Muscle of back (tissue), 11 donors: ENCODE results near the gene CD93. TPM values are rescaled to one million over a fixed set of nuclear protein-coding genes. Genes with fewer than 3 reads are reported as not detected.

ENCODE experiments used
- DNase-seq, 3 donors: peaks; one replicate each; pipeline versions ENCODE4 v3.0.0 to v3.0.0-alpha.2; 2013
- polyA plus RNA-seq, 10 donors: library from polyadenylated mRNA; unstranded; fragments of 120-200 nt; gene quantifications; one replicate each; pipeline ENCODE4 v1.2.1, GENCODE V29; 2013; ENCODE audit not compliant: insufficient read length in 10 of 10

Gene CD93
- polyA plus RNA-seq, 10 donors = 48.0 to 81.1 (median 63.6) TPM

DNA sequence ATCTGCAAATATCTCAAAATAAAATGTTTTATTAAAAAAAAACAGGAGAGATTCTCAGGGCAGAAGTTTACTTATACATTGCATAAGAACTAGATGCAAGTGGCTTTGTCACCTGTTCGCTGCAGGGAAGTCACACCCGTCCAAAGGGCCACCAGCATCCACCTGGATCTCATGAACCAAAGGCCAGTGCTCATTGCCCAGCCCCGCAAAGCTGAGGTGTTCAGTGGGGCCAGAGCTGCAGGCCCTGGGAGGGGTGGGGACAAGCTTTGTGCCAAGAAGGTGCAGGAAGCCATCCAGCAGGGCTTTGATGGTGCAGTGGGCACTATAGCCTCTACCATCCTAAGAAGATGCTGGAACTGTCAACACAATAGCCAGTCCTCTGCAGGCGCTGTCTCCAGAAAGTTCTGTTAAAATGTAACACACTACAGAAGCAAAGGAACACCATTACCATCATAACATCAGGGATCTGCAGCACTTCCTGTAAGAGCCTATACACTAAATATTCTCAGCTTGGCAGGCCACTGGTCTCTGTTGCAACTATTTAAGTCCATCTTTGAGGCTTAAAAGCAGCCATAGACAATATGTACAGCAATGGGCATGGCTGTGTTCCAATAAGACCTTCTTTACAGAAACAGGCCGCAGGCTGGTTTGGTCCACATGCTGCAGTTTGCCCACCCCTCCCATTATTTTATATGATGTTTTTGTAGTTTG is 15.7 kb upstream of the CD93 start:
- DNase-seq = no peak

GRCh38 chr20:23100720-23101107 is 14.6 kb upstream of the CD93 start:
- no peak for DNase-seq

- DNase-seq = peak in 1 of 3 donors; percentile 49
These were observed 13.9 kb upstream of the CD93 start for GRCh38 chr20:23099791-23100719.

DNA sequence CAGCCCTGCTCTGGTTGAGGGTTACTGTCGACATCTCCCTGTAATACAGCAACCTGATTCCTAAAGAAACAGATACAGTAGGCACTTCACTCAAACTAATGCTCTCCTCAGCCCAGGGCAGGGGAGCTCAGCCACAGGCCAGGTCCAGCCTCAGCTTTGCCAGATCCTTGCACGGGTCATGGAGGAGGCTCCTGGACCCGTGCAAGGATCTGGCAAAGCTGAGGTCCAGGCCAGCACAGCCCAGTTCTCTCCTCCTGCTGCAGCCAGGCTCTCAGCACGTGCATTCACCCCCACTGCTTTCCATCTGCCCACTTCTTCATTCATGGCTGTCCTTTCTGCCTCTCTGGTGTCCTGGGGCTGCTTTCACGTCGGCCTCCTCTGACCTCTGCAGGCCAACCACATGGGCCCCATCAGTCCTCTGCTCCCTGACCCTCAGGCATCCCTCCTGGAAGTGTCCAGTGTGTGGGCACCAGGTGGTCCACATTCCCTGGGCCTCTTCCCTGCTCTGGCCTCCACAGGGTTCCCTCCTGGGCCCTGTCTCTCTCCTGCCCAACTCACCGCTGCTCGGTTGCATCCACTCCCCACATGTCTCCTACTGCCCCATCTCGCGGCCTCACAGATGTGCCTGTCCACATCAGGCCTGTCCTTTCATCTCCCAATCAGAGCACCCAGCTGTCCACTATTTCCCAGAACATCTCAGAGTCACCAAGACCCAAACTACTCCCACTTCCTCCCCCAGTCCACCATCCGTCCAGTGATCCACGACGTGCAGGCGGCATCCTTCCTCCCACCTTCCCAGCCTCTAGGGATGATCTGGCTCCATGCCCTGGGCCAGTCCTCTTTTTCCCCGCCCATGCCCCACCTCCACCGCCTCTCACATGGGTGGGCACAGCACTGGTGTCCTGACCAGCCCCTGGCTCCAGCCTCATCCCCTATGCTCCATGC is 11.8 kb upstream of the CD93 start:
- DNase-seq = no peak

- no peak for DNase-seq
These were observed 10.9 kb upstream of the CD93 start for GRCh38 chr20:23096986-23097520.

DNA sequence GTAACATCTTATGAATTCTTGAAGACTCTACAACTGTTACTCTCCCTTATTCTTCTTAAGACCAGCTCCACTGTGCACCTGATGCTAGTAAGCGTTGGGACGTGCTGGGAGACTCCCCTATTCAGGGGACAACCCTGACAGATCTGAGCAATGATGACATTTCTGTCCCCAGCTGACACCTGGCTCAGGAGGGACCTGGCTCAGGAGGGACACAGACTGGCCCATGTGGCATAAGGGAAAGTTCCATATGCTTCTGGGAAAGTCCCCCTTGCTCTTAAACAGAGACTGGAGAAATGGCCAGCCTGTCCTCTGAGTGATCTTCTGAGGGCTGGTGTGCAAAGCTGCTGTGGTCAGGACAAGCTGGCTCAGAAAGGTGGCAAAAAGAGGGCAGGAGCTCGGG is 10.0 kb upstream of the CD93 start:
- no peak for DNase-seq

- no peak for DNase-seq
These were observed 9.4 kb upstream of the CD93 start for GRCh38 chr20:23095499-23095898.

GRCh38 chr20:23094927-23095326 is 8.8 kb upstream of the CD93 start:
- no peak for DNase-seq

GRCh38 chr20:23094213-23094896 is 8.2 kb upstream of the CD93 start:
- DNase-seq = no peak

GRCh38 chr20:23093613-23094012 is 7.5 kb upstream of the CD93 start:
- no peak for DNase-seq

DNA sequence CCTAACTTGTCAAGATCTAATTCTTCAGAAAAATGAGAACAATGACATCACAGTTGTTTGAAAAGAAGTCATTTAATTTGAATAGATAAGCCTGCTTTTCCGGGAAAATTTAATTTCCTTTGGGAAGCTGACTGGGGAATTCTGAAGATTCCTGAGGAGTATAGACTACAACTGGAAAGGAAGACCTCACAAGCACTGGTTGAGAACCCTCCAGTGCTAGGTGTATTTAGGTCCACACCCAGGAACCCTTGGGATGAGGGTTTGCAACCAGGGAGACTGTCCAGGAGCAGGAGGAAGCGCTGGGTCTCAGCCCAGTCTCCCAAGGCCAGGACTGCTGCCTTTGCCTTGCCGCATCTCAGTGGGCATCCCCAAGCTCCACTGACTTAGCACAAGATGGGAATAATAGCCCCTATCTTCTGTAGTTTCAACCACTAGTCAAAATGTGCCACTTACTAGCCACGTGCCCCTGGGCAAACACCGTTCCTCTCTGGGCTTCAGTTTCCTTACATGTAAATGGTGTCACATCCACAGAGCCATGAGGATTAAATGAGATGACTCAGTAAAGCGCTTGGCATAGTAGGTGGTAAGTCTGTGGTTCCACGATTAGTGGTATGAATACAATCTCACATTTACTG is 6.9 kb upstream of the CD93 start:
- DNase-seq = no peak

GRCh38 chr20:23092384-23092756 is 6.2 kb upstream of the CD93 start:
- DNase-seq = no peak

- no peak for DNase-seq
These were observed 5.7 kb upstream of the CD93 start for GRCh38 chr20:23091721-23092383.

GRCh38 chr20:23090878-23091277 is 4.8 kb upstream of the CD93 start:
- DNase-seq = no peak

DNA sequence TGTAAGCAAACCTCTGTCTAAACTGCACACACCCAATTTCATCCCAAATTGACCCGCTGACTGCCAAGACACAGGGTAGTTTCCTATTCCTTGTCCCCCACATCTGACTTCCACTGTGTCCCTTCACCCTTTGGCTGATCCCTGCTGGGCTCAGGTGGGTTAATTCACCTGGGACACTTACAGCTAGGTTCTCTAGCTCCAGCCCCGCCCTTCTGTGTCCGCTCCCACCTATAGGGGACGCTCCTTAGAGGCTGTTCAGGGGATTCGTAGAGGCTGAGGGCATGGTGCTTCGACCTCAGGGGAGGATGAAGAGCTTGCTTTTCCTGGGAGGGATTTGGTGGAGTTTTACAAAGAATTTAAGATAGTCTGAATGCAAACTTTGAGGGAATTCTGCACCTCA is 4.0 kb upstream of the CD93 start:
- no peak for DNase-seq

DNA sequence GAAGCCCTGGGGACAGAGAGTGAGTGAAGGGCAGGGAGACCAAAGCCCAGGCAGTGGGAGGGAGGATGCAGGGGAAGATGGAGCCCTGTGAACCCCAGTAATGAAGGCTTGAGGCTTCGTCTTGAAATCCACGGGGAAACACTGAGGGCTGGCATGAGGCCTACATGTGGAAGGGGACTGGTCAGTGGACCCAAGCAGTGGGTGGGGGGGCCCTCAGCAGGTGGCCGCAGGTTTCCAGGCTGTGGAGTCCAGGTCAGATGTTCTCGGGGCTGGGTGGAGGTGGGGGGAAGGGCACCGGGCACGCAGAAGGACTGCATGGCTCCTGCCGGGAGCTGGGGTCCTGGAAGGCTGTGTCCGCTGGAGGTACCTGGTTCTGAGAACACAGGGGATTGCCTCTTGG is 2.7 kb upstream of the CD93 start:
- no peak for DNase-seq

DNA sequence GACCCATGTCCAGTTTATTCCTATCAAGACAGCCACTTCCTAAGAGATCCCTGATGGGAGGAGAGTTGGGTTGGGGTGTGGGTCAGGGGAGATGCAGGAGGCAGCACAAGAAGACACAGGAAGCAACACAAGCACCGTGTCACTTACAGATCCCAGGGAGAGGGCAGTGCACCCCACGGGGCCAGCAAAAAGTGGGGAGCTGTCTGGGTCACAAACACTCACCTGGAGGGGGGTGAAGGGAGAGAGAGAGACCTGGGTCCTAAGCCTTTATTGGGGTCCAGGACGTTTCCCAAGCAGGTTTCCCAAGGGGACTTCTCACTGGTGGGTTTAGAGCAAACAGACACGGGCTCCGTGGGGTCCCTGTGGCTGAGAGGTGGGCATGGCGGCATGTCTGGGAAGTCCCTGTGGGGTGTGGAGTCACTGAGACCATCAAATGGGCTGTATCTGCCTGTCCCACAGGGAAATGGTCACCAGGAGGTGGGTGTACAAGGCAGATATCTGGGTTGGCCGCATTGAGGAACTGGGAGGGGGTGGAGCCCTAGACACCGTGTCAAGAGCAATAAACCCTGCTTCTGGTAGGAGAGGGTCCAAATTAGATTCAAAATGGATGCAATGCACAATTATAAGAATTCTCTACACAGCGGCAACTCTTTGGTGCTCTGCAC is 1.6 kb upstream of the CD93 start:
- no peak for DNase-seq

- peak in 1 of 3 donors; percentile 58 for DNase-seq
These were observed 847 bp upstream of the CD93 start for GRCh38 chr20:23086931-23087411.

GRCh38 chr20:23085436-23086055 is 578 bp downstream of the CD93 start:
- DNase-seq = no peak
